Non-pigmented ciliary epithelial cell (primary cell): Measurements from ENCODE around the gene TPI1.

Experiments used
- DNase-seq: peaks from one replicate; pipeline ENCODE4 v3.0.0-alpha.2; 2010; ENCODE audit warnings: low read depth

TPI1 gene

DNA sequence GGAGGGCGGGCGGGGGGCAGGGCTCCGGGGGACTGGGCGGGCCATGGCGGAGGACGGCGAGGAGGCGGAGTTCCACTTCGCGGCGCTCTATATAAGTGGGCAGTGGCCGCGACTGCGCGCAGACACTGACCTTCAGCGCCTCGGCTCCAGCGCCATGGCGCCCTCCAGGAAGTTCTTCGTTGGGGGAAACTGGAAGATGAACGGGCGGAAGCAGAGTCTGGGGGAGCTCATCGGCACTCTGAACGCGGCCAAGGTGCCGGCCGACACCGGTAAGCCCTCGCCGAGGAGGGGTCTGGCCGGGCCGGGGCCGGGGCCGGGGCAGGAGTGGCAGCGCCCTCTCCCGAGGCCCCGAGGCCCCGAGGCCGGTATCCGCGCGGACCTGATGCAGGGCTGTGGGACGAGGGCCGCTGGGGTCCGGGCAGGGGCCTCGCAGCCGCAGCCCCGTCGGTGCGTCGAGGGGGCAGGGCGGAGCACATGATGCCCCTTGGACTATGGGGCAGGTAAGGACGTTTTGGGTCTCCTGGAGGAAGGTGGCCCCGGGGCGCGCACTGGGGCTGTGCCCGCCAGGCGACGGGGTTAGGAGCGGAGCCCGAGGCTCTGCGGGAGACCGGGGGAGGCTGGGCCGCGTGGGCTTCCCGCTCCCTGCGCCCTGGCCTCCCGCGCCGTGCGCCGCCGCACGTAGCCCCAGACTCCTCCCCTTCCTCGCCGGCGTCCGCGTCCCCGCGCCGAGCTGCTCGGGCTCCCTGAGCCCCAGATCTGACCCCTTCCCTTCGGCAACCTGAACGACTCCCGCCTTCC is at the start of gene TPI1:
Gene TPI1, plus strand, starts transcription at position 119 of the 798 bp plus-strand sequence. Its CDS starts 36 bp downstream, at position 155.
- DNase-seq = no peak

DNA sequence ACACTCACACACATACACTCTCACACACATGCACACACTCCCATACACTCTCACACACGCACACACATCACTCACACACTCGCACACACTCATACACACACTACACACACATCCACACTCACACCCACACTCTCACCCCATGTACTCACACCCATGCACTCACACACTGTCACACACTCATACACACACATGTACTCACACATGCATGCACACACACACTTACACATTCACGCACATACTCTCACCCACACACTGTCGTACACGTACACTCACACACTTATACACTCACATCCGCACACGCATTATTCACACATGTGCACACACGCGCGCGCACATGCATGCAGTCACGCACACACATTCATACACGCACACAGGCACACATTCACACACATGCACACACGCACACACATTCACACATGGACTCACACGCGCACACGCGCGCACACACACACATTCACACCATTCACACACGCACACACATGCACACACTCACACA is 49.6 kb upstream of the TPI1 start:
- DNase-seq = no peak

DNA sequence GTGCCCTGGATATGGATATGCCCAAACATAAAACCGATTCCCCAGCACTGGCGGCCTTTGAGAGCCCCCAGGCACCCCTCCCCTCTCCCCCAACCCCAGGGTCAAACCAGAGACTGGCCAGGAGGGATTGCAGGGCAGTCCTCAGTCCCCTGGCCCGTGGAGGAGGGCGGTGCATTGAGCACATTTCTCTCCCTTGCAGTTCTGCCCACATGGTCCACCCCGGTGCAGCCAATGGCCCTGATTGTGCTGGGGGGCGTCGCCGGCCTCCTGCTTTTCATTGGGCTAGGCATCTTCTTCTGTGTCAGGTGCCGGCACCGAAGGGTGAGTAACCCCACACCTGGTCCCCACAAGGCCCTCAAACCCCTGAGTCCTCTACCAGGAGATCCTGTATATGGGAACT is 49.1 kb upstream of the TPI1 start:
- DNase-seq = no peak

DNA sequence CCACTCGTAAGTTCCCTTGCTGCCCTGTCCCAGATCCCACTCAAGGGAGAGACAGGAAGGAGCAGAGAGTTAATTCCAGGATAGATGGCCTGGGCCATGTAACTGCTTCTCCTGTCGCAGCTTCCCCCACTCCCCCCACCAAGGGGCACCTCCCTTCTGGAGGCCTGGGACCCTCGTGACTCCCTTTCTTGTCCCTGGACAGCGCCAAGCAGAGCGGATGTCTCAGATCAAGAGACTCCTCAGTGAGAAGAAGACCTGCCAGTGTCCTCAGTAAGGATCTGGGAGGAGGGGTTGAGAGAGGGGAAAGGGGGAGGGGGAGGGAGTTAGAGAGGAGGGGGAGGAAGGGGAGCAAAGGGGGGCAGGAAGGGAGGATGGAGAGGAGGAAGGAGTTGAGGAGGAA is 48.7 kb upstream of the TPI1 start:
- DNase-seq = no peak

DNA sequence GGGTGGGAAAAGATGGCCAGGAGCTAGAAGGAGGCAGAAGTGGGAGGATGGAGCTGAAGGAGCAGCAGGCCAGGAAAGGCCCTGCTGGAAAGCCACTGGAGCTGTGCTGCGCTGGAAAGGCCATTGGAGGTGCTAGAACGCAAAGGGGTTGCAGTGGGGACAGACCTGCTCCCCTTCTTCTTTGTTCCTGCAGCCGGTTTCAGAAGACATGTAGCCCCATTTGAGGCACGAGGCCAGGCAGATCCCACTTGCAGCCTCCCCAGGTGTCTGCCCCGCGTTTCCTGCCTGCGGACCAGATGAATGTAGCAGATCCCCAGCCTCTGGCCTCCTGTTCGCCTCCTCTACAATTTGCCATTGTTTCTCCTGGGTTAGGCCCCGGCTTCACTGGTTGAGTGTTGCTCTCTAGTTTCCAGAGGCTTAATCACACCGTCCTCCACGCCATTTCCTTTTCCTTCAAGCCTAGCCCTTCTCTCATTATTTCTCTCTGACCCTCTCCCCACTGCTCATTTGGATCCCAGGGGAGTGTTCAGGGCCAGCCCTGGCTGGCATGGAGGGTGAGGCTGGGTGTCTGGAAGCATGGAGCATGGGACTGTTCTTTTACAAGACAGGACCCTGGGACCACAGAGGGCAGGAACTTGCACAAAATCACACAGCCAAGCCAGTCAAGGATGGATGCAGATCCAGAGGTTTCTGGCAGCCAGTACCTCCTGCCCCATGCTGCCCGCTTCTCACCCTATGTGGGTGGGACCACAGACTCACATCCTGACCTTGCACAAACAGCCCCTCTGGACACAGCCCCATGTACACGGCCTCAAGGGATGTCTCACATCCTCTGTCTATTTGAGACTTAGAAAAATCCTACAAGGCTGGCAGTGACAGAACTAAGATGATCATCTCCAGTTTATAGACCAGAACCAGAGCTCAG is 48.0 kb upstream of the TPI1 start:
- DNase-seq = no peak

- no peak for DNase-seq
These were observed 47.2 kb upstream of the TPI1 start for GRCh38 chr12:6820166-6820565.

DNA sequence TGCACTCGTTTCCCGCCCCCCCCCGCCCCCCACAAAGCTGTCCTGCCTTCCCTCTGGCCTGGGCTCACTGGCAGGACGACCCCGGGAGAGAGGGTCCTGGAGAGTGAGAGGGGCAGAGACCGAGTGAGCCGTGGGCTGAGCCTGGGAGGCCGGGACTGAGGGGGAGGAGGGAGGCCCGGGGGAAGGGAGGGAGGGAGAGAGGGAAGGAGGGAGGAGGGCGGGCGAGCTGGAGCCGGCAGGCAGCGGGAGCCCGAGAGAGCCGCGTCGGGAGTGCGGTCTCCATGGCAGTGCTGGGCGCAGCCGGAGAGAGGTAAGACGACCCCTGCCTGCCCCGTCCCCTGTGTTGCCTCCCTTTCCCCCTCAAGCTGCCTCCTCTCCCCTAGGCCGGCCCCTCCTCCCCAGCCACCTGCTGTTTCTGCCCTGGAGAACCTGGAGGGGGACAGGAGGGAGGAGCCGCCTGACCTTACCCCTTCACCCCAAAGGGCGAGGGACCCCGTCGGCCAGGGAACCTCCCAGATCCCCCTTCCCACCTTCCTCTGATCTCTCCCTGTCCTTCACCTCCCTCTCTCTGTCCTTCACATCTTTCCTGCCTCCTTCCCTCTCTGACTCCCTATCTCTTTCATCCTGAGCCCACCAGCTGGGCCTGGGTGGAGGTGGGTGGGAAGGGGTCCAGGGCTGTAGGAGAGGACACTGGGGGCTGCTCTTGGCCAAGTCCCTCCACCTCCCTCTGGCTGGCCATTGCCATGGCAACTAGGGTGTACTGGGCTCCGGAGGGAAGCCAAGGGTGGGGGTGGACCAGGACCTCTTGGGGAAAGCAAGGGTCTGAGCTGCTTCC is 45.5 kb upstream of the TPI1 start, which contains the start of gene GPR162:
Gene GPR162, plus strand, starts transcription at position 231 of the 835 bp plus-strand sequence. CDS start 2,078 bp downstream, outside the sequence.
- no peak for DNase-seq

DNA sequence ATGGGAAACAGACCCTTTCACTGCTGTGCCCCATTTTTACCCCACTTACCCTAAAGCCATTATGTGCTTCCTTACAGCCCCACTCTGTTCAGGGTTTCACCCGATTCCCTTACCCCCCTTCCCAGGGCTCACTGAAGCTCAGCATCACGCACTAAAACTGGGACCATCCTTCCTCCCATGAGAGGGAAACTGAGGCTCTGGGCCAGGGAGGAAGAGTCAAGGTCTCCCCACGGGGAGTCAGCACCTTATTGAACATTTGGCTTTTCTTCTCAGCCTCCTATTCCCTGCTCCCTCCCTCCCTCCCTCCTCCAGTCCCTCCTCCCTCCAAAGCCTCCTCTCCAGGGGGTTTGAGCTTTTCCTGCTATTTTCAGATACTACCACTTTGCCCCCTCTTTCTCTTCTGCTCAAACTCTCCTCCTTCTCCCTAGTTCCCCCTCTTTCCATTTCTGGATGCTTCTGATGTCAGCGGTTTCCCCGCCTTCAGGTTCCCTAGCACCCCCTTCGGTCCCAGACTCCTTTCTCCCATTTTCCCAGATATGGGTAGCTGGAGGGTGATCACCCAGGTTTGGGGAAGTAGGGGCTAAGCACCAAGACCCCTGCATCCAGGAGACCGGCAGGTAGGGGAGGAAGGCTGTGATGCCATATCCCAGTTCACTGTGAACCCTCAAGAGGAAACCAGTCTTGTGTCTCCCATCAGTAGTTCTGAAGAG is 44.8 kb upstream of the TPI1 start:
- DNase-seq = no peak

- DNase-seq = no peak
These were observed 43.9 kb upstream of the TPI1 start for GRCh38 chr12:6823182-6824084.

DNA sequence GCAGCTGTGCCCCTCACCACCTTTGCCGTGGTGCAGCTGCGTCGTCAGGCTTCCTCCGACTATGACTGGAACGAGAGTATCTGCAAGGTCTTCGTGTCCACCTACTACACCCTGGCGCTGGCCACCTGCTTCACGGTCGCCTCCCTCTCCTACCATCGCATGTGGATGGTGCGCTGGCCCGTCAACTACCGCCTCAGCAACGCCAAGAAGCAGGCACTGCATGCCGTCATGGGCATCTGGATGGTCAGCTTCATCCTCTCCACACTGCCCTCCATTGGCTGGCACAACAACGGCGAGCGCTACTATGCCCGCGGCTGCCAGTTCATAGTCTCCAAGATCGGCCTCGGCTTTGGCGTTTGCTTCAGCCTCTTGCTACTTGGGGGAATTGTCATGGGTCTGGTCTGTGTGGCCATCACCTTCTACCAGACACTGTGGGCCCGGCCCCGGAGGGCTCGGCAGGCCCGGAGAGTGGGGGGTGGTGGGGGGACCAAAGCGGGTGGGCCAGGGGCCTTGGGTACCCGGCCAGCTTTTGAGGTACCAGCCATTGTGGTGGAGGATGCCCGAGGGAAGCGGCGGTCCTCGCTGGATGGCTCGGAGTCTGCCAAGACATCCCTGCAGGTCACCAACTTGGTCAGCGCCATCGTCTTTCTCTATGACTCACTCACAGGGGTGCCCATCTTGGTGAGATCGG is 43.1 kb upstream of the TPI1 start:
- no peak for DNase-seq

DNA sequence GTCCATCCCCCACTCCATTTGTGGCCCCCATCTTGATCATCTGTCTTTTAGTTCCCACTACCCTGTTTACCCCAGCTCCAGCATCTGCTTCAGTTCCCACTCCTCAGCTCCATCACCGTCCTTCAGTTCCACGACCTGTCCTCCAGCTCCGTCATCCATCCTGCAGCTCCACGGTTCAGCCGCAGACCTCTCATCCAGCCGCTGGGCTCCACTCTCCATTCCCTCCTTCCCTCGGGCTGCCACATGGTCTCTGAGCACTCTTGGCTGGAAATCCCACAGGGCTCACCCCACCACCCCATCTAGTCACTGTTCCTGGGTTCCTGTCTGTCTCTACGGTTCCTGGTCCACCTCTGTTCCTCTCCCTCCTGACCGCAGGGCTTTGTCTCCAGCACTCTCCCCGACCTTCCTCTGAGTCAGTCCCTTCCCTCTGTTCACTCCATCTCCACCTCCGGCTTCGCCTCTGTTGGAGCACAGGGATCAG is 42.4 kb upstream of the TPI1 start:
- no peak for DNase-seq

DNA sequence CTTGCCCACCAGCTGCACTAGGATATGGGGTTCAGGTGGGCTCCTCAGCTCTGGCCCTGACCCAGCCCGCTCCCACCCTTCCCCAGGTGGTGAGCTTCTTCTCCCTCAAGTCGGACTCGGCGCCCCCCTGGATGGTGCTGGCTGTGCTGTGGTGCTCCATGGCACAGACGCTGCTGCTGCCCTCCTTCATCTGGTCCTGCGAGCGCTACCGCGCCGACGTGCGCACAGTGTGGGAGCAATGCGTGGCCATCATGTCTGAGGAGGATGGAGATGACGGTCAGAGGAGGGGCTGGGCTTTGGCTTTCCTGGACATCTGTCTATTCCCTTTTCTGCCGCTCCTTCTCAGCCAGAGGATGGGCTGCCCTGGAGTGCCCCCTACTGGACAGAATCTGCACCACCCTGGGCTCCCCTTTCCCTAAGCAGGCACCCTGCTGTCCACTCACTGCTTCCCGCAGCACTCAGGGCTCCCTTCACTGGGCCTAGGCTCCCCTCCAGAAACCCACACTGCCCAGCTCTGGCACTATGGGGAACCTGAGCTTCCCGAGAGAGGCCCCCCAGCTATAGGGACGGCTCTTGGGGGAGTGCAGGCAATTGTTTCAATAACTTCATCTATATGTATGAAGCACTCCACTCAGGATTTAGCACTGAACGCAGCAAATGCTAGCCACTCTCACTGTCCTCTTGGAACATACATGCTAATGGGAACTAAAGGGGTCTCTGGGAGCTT is 41.8 kb upstream of the TPI1 start:
- DNase-seq = no peak

- no peak for DNase-seq
These were observed 41.1 kb upstream of the TPI1 start for GRCh38 chr12:6826125-6826733.

DNA sequence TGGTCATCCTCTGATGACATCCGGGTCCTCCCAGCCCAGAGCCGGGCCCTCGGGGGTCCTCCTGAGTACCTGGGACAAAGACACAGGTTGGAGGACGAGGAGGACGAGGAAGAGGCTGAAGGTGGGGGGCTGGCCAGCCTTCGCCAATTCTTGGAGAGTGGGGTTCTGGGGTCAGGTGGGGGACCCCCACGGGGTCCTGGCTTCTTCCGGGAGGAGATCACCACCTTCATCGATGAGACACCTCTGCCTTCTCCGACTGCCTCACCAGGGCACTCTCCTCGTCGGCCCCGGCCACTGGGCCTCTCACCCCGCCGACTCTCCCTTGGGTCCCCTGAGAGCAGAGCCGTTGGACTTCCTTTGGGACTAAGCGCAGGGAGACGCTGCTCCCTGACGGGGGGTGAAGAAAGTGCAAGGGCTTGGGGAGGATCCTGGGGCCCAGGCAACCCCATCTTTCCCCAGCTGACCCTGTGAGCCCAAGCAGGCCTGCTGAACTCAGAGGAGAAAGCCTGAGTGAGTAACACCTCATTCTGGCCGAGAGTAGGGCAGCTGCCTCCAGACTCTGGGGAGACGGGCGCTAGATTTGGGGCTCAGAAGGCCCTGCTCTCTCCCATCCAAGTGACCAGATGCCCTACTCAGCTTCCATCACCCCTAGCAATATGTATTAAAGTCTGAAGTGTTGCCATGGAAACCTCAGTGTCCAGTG is 40.4 kb upstream of the TPI1 start:
- no peak for DNase-seq

DNA sequence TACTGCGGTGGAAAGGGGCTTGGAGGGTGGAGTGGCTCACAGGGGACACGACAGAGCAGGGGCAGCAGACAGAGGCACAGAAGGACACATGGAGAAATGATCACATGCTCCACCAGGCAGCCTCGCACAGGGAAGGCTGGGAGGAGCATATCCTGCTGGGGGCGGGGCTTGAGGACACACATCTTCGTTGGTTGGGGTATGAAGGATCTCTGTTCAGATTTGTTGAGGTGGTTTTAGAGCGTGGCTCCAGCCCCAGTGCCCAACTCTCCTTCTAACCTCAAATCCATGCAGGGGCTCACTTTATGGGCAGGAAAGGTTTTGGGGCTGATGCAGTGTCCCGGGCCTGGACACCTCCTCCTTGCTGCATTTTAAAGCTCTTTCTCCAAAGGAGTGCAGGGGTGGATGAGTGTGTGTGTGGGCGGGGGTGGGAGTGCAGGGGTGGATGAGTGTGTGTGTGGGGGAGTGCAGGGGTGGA is 39.9 kb upstream of the TPI1 start:
- DNase-seq = no peak

- DNase-seq = no peak
These were observed 39.1 kb upstream of the TPI1 start, which contains the start of gene P3H3 for GRCh38 chr12:6827982-6828780. Gene P3H3 (plus strand): TSS chr12:6828407. CDS start chr12:6828441, 34 bp downstream.
